B cell (primary cell): ENCODE results near the gene PSMD3. TPM values are rescaled to one million over a fixed set of nuclear protein-coding genes. Genes with fewer than 3 reads are reported as not detected.
"Not testable (repeated sequence)": the region's sequence is repeated elsewhere in the genome, so short reads cannot be mapped to it uniquely, and the experiment has no call there.

ENCODE experiments used
- ATAC-seq: fragments of 200-7000 bp; cut with Tn5 transposase; one replicate; pipeline ENCODE4 v1.10.0; 2021; ENCODE audit warnings: low read depth, mild to moderate bottlenecking, moderate number of reproducible peaks, moderate library complexity
- CTCF ChIA-PET: fragments of 350-600 bp; sonication (Branson Sonifier 250); formaldehyde crosslinking; loops from one replicate; lab custom pipeline; 2021; ENCODE audit warnings: antibody characterized with exemption, inconsistent platforms; lab: Charles Lee
- POLR2A ChIA-PET: fragments of 350-600 bp; sonication (Branson Sonifier 250); formaldehyde crosslinking; loops from one replicate; lab custom pipeline; 2021; ENCODE audit warnings: antibody characterized with exemption; lab: Charles Lee
- DNase-seq: peaks from one replicate; pipeline ENCODE4 v3.0.0; 2013
- H2AFZ ChIP-seq: 2 replicates; pipeline ENCODE4 v1.6.1; 2012; ENCODE audit warnings: mild to moderate bottlenecking, low read depth, low read length; ENCODE audit not compliant: insufficient read depth, poor library complexity, severe bottlenecking
- H3K27ac ChIP-seq, 2 donors: 1 replicate in 1 of 2; 2 replicates in 1 of 2; pipeline ENCODE4 v1.5.1; 2012 to 2013; ENCODE audit warnings: low read length in 2 of 2, mild to moderate bottlenecking in 2 of 2, moderate library complexity in 1 of 2
- H3K27me3 ChIP-seq, 4 experiments: fragments of 200-600 bp in 1 of 4; sonication (generic) in 1 of 4; replicated peaks in 1 of 4; 1 replicate in 2 of 4; 2 replicates in 2 of 4; pipeline versions ENCODE4 v1.6.1 to v1.7.0; 2013 to 2016; ENCODE audit warnings: low read length in 3 of 4, mild to moderate bottlenecking in 2 of 4, mixed read lengths in 1 of 4, moderate library complexity in 1 of 4; ENCODE audit not compliant: insufficient read depth in 4 of 4, control insufficient read depth in 3 of 4; ENCODE audit errors: control extremely low read depth in 1 of 4
- H3K36me3 ChIP-seq, 2 experiments: replicated peaks in 1 of 2; 1 replicate in 1 of 2; 2 replicates in 1 of 2; pipeline versions ENCODE4 v1.6.1 to v1.7.1; 2013; ENCODE audit warnings: low read length in 1 of 2; ENCODE audit not compliant: insufficient read depth in 2 of 2, control insufficient read depth in 1 of 2; ENCODE audit errors: control extremely low read depth in 1 of 2, extremely low read depth in 1 of 2
- H3K4me1 ChIP-seq, 2 donors: fragments of 200-600 bp in 1 of 2; sonication (generic) in 1 of 2; 1 replicate in 1 of 2; 2 replicates in 1 of 2; pipeline versions ENCODE4 v1.5.1 to v1.6.1; 2013 to 2017; ENCODE audit warnings: low read length in 2 of 2; ENCODE audit not compliant: control insufficient read depth in 2 of 2, insufficient read depth in 2 of 2
- H3K4me2 ChIP-seq: replicated peaks from 2 replicates; pipeline ENCODE3; 2012; ENCODE audit warnings: mild to moderate bottlenecking, low read depth, low read length; ENCODE audit not compliant: poor library complexity, severe bottlenecking
- H3K4me3 ChIP-seq, 5 experiments: fragments of 200-600 bp in 1 of 5; sonication (generic) in 1 of 5; 1 replicate in 3 of 5; 2 replicates in 2 of 5; pipeline versions ENCODE4 v1.5.1 to v1.7.0; 2011 to 2016; ENCODE audit warnings: low read length in 4 of 5, mild to moderate bottlenecking in 4 of 5, low read depth in 2 of 5, control low read depth in 1 of 5, moderate library complexity in 1 of 5; ENCODE audit not compliant: insufficient read depth in 1 of 5; ENCODE audit errors: control extremely low read depth in 1 of 5, extremely low read depth in 1 of 5
- H3K79me2 ChIP-seq: fragments of 200-600 bp; sonication (generic); one replicate; pipeline ENCODE4 v1.6.0; 2016; ENCODE audit warnings: low read length; ENCODE audit not compliant: control insufficient read depth, insufficient read depth
- H3K9ac ChIP-seq: fragments of 200-600 bp; sonication (generic); 2 replicates; pipeline ENCODE4 v1.6.1; 2017; ENCODE audit warnings: mild to moderate bottlenecking, low read length, moderate library complexity
- H3K9me3 ChIP-seq, 3 donors: one replicate each; pipeline versions ENCODE4 v1.6.1 to v1.7.1; 2013; ENCODE audit warnings: low read length in 2 of 3; ENCODE audit not compliant: control insufficient read depth in 2 of 3, insufficient read depth in 1 of 3; ENCODE audit errors: control extremely low read depth in 1 of 3
- H4K20me1 ChIP-seq: 2 replicates; pipeline ENCODE4 v1.6.0; 2012; ENCODE audit warnings: mild to moderate bottlenecking, low read length; ENCODE audit not compliant: insufficient read depth, control insufficient read depth, poor library complexity, severe bottlenecking
- H3K27ac Mint-ChIP-seq: one replicate; pipeline ENCODE4 v1.8.0; 2021; ENCODE audit warnings: mixed read lengths
- H3K27me3 Mint-ChIP-seq: one replicate; pipeline ENCODE4 v1.8.0; 2021; ENCODE audit warnings: mixed read lengths
- H3K4me1 Mint-ChIP-seq: one replicate; pipeline ENCODE4 v1.8.0; 2021; ENCODE audit warnings: mixed read lengths
- H3K4me3 Mint-ChIP-seq: one replicate; pipeline ENCODE4 v1.8.0; 2021; ENCODE audit warnings: mixed read lengths
- H3K9me3 Mint-ChIP-seq: one replicate; pipeline ENCODE4 v1.8.0; 2022; ENCODE audit warnings: mixed read lengths; ENCODE audit not compliant: insufficient read depth
- CTCF ChIP-seq: fragments of 200-600 bp; IDR thresholded peaks from one replicate; pipeline ENCODE4 v1.8.0; 2022; ENCODE audit warnings: antibody characterized with exemption, mild to moderate bottlenecking
- EZH2 ChIP-seq: IDR thresholded peaks from 2 replicates; pipeline ENCODE4 v1.6.1; 2012; ENCODE audit warnings: borderline replicate concordance, low read depth, mild to moderate bottlenecking, moderate library complexity, low read length; ENCODE audit not compliant: insufficient read depth, poor library complexity, severe bottlenecking
- WGBS: methylation state at CpG from one replicate; pipeline ENCODE4 v1.1.5; 2013; ENCODE audit warnings: missing lambda C conversion rate; ENCODE audit not compliant: insufficient coverage; 5-methylcytosine and 5-hydroxymethylcytosine counted together
- intact Hi-C: fragments of 100-400 bp; cut with micrococcal nuclease; formaldehyde crosslinking; loops from one replicate; pipeline ENCODE4 v1.10.0; 2022
- polyA plus RNA-seq: library from polyadenylated mRNA; depleted of rRNA; stranded (reverse); fragments of >200 nt; gene quantifications from 2 replicates; pipeline ENCODE4 v1.2.3, GENCODE V29; 2012
- total RNA-seq, 2 donors: library from RNA; stranded (reverse); fragments of 120-200 nt in 1 of 2; gene quantifications; 1 replicate in 1 of 2; 2 replicates in 1 of 2; pipeline versions ENCODE4 v1.2.3 to v1.2.4, GENCODE V29; 2013 to 2022

PSMD3 gene
- total and polyA plus RNA-seq, 2 donors (not counting 1 experiment from before 2014, with no cell fraction given) = 72.6 to 76.6 TPM

GRCh38 chr17:40000161-40000560 is 19.6 kb downstream of the PSMD3 start:
- H3K9me3 ChIP-seq = no peaks in the 10 kb centered on the region
- no peak for ATAC-seq
- ChIA-PET POLR2A (no interaction called here), CTCF (interaction anchor here (1.2 kb wide), 1 partner anchor 13 kb away, joined by 3 read pairs; no protein-coding TSS in a partner anchor)
- H3K4me1 ChIP-seq = no peaks in the 10 kb centered on the region
- H3K9ac ChIP-seq = no peak overlapping the region
- peaks cover 1 to 28% of the 10 kb centered on the region in 2 experiments for H3K36me3 ChIP-seq
- no peak overlapping the region for H3K27ac ChIP-seq
- Mint-ChIP-seq H3K4me1 (no peaks in the 10 kb centered on the region), H3K27ac (no peak overlapping the region), H3K9me3 (no peaks in the 10 kb centered on the region), H3K27me3 (no peaks in the 10 kb centered on the region), H3K4me3 (no peak overlapping the region)
- H2AFZ ChIP-seq = no peak overlapping the region
- no peak for DNase-seq
- TF ChIP-seq CTCF (no peak), EZH2 (no peak)
- no peaks in the 10 kb centered on the region for H3K79me2 ChIP-seq
- peaks cover 2% of the 10 kb centered on the region for H4K20me1 ChIP-seq
- H3K4me3 ChIP-seq = no peak overlapping the region
- H3K4me2 ChIP-seq = no peak overlapping the region
- 88% methylated on average over 1 of the region's 7 CpGs for WGBS
- intact Hi-C loops = no loop called here
- no peaks in the 10 kb centered on the region for H3K27me3 ChIP-seq

- no CpG with 5 or more reads among the region's 8 CpGs for WGBS
- H3K9ac ChIP-seq, H3K27me3 Mint-ChIP-seq, ATAC-seq, H3K4me3 Mint-ChIP-seq, H3K4me1 ChIP-seq, DNase-seq, H3K27me3 ChIP-seq, H2AFZ ChIP-seq, H3K4me3 ChIP-seq, POLR2A ChIA-PET, intact Hi-C loops, H3K9me3 Mint-ChIP-seq, H4K20me1 ChIP-seq, H3K4me1 Mint-ChIP-seq, H3K27ac ChIP-seq, H3K4me2 ChIP-seq, H3K27ac Mint-ChIP-seq, H3K9me3 ChIP-seq, H3K79me2 ChIP-seq: not testable (repeated sequence)
- H3K36me3 ChIP-seq = peaks cover 0 to 18% of the 10 kb centered on the region in 2 experiments
- CTCF ChIA-PET = interaction anchor here (1.2 kb wide), 1 partner anchor 12 kb away, joined by 3 read pairs; no protein-coding TSS in a partner anchor
These were observed 20.7 kb downstream of the PSMD3 start for GRCh38 chr17:40001335-40001734.
